22Rv1 (cell line): ENCODE measurements around the gene FDX1.

Source experiments
- CTCF ChIP-seq: fragments of 450-650 bp; IDR thresholded peaks from 2 replicates; pipeline ENCODE4 v1.5.1; 2017; ENCODE audit warnings: mild to moderate bottlenecking
- ZFX ChIP-seq: fragments of 450-650 bp; IDR thresholded peaks from 2 replicates; pipeline ENCODE4 v1.6.1; 2017; ENCODE audit warnings: antibody characterized with exemption, borderline replicate concordance

- no peak for TF ChIP-seq CTCF
- TF ChIP-seq ZFX = no peak
Observed at GRCh38 chr11:110493346-110493745, 63.6 kb downstream of the FDX1 start.
